GM21447 (cell line): Measurements from ENCODE around the gene MEPCE.
A peak's percentile ranks its signal among the peaks of the same experiment; 100 is the strongest.

Experiments
- ATAC-seq: cut with Tn5 transposase; IDR thresholded peaks from one replicate; pipeline ENCODE4 v1.9.1; 2021; ENCODE audit not compliant: unreplicated experiment

MEPCE gene

DNA sequence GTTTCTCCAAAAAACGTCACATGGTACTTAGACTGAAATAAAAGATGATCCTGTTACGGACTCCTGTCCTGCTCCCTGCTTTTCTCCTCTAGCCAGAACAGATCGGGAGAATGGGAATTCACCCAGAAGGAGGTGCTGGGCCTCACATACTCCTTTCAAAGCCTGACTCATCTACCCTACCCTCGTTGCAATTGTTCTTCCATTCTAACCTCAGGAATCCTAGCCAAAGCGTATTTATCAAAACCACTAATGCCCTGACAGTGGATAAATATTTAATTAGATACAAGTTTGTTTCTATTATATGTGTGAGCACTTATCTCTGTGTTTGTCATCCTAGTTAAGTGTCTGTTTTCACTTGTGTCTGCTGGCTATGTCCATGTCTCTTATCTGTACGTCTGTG, 22.9 kb upstream of the MEPCE start:
- no peak for ATAC-seq

DNA sequence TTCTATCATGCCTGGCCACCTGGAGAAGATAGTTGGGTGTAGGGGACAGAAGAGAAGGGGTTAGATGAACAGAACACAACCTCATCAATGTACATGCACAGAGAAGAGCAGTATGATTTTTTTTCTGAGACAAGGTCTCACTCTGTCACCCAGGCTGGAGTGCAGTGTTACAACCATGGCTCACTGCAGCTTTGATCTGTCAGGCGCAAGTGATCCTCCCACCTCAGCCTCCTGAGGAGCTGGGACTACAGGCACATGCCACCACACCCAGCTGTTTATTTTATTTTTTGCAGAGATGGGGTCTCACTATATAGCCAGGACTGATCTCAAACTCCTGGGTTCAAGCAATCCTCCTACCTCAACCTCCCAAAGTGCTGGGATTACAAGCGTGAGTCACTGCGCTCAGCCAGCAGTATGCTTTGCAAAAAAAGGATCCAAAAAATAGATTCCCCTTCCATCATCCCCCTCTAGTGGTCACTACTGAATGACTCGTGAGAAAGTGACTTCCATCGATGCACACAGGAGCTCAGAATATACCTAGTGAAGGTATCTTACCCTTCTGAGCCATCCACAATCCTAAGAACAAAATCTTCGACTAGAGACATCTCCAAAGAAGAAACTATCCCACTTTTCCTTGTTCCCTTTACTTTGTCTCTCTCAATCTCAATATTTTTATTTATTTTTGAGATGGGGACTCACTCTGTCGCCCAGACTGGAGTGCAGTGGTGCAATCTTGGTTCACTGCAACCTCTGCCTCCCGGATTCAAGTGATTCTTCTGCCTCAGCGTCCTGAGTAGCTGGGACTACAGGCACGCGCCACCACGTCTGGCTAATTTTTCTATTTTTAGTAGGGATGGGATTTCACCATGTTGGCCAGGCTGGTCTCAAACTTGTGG, 22.1 kb upstream of the MEPCE start:
- ATAC-seq, result peak; percentile 72

- ATAC-seq, result no peak
These were observed 18.5 kb upstream of the MEPCE start for GRCh38 chr7:100411101-100411500.

DNA sequence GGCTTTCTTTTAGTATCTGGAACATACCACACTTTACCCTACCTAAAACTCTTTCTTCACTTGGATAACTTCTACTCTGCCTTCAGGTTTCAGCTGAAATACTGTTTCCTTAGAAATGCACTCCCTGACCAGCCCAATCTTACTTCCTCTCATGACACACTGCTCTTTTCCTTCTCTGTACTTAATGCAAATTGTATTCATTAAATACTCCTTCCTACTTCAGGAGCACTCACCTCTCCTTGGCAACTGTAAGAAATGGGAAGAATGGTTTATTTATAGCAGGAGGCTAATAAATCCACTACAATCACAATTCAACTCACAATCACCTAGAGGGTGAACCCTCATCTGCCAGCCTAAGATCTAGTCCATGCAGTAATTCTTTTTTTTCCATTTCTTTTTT, 16.3 kb upstream of the MEPCE start:
- ATAC-seq, result no peak

DNA sequence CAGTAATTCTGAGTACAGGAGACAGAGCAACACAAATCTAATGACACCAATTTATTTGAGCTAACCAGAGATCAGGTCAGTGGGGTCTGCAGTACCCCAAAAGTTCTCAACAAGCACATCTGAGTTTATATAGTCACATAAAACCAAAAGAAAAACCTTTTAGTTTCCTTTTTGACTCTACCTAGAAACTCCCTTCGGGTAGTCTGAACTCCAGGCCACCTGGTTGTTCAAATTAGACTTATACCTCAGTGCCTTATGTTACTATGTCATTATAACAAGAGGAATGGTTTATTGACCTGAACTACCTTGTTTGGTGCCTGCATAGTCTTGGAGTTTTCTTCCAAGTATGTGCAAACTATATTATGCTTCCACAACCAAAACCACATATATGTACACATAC, 15.7 kb upstream of the MEPCE start:
- ATAC-seq, result no peak

DNA sequence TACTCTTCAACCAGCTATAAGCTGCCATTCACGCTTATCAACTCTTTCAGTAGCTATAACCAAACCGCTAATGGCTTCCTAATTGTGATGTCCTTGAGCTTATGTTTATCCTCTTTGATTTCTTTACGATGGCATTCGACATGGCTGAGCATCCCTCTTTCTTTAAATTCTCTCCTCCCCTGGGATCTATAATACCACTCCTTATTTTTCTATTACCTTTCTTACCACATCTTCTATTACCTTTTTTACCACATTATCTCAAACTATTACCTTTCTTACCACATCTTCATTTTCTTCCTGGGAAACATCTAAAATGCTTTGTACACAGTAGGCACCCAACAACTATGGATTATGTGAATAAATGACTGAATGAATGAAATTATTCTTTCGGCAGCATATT, 14.2 kb upstream of the MEPCE start:
- no peak for ATAC-seq

DNA sequence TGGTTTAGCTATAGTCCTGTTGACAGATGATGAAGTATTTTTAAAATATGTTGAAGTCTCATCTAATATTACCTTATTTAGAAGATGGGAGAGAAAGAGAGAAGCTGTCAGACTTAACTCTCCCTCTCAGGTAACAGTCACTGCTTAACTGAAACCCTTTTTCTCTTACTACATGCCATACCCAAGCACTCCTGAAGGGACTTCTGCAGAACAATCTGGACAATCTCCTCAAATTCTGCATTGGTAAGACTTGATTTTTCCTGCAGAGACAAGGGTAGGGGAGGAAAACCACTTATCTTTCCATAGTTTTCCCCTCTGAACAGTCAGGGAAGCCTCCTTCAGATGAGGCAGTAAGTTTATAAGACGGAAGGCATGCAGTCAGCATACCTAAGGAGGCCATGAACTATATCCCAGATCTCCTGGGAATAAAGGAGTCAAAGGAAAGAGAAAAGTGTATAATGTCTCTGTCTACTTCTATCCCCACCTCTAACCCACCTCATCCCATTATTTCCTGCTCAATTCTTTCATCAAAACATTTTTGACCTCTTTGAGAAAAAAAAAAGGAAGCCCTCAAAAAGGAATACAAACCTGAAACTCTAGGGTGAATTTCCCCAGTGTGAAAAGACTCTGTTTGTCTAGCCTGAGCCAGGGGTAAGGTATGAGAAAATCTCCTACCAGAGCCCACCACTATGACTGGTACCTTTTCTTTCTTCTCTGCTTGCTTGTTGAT, 10.5 kb upstream of the MEPCE start:
- no peak for ATAC-seq

- no peak for ATAC-seq
These were observed 9.9 kb upstream of the MEPCE start for GRCh38 chr7:100419660-100420226.

GRCh38 chr7:100423315-100423714, 6.3 kb upstream of the MEPCE start:
- ATAC-seq, result no peak

GRCh38 chr7:100425347-100425746, 4.3 kb upstream of the MEPCE start:
- no peak for ATAC-seq

- no peak for ATAC-seq
These were observed 3.1 kb upstream of the MEPCE start for GRCh38 chr7:100426516-100426915.

DNA sequence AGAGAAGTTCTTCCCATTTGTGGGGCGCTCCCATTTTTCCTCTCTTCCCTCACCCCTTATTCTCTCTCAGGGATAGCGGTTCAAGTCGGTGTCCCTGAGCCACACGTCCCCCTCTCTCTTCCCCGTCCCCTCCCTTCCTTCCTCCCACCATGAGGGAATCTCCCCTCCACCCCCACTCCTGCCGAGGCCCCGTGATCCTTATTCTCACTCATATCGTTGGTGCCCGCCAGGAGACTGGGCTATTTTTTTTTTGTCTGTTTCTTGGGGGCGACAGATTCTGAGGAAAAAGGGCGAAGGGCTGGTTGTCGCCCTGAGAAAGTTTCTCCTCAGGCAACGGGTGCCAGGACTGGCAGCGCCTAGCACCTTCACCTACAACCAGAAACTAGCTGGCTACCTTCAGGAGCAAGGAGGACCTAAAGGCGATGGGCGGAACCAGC, 1.9 kb upstream of the MEPCE start:
- ATAC-seq, result no peak

GRCh38 chr7:100428199-100428966, 1.2 kb upstream of the MEPCE start, which contains the start of gene ZCWPW1:
ZCWPW1 (minus strand) TSS chr7:100428703; CDS start chr7:100420649, 8,054 bp downstream.
- ATAC-seq, result peak; percentile 39

DNA sequence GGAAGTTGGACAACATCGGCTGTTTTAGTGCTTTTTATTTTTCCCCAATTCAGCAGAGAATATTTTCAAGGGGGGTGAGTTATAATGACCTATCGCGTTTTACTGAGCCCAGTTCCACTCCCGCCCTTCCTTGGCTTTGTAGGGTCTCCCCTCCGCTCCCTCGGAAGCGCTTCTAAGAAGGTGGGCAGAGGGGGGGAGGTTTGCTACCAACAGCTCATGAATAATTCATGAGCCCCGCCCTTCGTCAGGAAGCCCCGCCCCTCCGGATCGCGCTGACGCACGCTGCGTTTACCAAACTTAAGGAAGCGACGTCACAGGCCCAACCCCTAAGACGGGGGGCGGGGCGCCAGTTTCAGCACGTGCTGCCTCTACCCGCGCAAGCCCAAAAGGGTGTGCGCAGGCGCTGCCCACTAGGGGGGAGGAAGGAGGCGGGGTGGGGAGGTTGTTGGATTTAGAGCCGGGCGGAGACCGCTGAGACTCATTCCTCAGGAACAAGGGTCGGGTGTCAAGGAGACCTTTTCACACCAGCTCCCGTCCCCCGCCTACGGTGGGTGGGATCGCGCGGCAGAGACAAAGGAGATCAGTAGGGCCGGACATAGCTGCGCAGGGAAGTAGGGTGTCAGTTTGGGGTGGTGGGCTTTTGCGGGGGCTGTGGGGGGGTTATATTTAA, 529 bp upstream of the MEPCE start:
- ATAC-seq, result peak; percentile 37

DNA sequence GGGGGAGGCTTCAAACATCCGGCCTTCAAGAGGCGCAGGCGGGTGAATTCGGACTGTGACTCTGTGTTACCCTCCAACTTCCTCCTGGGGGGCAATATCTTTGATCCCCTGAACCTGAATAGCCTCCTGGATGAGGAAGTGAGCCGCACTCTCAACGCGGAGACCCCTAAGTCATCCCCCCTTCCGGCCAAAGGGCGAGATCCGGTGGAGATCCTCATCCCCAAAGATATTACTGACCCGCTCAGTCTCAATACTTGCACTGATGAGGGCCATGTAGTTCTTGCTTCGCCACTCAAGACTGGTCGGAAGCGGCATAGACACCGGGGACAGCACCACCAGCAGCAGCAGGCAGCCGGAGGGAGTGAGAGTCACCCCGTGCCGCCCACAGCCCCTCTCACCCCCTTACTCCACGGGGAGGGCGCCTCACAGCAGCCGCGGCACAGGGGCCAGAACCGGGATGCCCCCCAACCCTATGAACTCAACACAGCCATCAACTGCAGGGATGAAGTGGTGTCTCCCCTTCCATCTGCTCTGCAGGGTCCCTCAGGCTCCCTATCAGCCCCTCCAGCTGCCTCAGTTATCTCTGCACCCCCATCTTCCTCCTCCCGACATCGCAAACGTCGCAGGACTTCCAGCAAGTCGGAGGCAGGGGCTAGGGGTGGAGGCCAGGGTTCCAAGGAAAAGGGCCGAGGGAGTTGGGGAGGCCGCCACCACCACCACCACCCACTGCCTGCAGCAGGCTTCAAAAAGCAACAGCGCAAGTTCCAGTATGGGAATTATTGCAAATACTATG, 1.1 kb downstream of the MEPCE start:
- ATAC-seq, result peak; percentile 2

DNA sequence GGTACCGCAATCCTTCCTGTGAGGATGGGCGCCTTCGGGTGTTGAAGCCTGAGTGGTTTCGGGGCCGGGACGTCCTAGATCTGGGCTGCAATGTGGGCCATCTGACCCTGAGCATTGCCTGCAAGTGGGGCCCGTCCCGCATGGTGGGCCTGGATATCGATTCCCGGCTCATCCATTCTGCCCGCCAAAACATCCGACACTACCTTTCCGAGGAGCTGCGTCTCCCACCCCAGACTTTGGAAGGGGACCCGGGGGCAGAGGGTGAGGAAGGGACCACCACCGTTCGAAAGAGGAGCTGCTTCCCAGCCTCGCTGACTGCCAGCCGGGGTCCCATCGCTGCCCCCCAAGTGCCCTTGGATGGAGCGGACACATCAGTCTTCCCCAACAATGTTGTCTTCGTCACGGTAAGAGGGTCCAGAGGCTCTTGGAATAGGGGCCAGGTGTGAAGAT, 1.7 kb downstream of the MEPCE start:
- ATAC-seq, result no peak

GRCh38 chr7:100432053-100432452, 2.4 kb downstream of the MEPCE start:
- no peak for ATAC-seq

DNA sequence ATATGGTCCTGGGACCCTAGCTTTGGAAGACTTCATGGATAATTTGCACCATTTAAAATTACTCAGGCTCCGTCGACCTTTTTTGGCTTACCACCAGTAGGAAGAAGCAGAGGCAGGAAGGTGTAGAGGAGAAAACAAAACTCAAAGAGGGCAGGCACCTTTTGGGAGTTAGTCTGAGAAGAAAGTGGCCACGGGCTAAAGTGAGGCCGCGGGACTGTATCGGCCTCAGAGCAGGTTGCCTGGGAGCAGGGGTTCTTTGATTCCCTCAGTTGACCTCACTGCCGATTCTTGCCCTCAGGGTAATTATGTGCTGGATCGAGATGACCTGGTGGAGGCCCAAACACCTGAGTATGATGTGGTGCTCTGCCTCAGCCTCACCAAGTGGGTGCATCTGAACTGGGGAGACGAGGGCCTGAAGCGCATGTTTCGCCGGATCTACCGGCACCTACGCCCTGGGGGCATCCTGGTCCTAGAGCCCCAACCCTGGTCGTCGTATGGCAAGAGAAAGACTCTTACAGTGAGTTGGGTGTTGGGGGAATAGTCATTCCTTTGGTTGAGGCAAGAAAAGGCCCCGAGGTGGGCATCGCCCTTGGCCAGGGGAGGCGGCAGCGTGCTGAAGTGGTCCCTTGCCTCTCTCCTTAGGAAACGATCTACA, 3.1 kb downstream of the MEPCE start:
- no peak for ATAC-seq

GRCh38 chr7:100433276-100433591, 3.6 kb downstream of the MEPCE start:
- no peak for ATAC-seq
